ENCODE measurements around the gene RBM33. TPM values are rescaled to one million over a fixed set of nuclear protein-coding genes. Genes with fewer than 3 reads are reported as not detected.
A peak's percentile ranks its signal among the peaks of the same experiment; 100 is the strongest.

RBM33 gene
- total and polyA plus RNA-seq, 2 of the 13 experiments (the other 11 are each of a cell fraction or from before 2014, with no cell fraction given), result 12.4 to 28.9 TPM

DNA sequence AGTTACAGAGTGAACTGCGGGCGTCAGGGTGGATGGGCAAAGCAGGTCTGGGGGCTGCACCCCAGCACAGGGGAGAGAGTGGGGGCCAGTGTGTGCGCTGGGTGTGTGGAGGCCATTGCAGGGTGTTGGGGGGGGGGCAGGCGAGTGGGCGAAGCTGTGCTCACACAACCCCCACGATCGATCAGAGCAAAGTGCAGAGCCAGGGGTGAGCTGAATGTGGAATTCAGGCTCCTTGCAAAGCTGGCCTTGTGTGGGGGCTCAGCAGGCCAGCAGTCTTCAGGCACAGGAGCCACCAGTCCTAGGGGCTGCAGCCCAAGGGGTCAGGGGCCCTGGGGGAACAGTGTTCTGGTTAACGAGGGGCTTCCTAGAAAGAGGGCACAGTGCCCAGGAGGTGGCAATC is 168.7 kb downstream of the RBM33 start (continued):
- TF ChIP-seq NFE2 (CRISPR knock-in tag; IDR thresholded peaks at IDR 0.05) (no peak), NBN (conservative IDR thresholded peaks at IDR 0.05) (no peak), HDAC1 (CRISPR knock-in tag; IDR thresholded peaks at IDR 0.05) (peak; percentile 92), ZNF12 (CRISPR knock-in tag; IDR thresholded peaks at IDR 0.05) (no peak), CBX2 (IDR thresholded peaks at IDR 0.05; ENCODE audit: low read depth, low read length) (no peak), CBX2 (CRISPR knock-in tag; IDR thresholded peaks at IDR 0.05; ENCODE audit: low read depth) (peak; percentile 80; the same call in 1 of the 2 replicates), PTBP1 (IDR thresholded peaks at IDR 0.05; ENCODE audit: low read depth, low read length, poor library complexity, severe bottlenecking) (no peak), XRCC5 (optimal IDR thresholded peaks at IDR 0.05; ENCODE audit: low read length) (no peak), SRF (IDR thresholded peaks at IDR 0.05; ENCODE audit: low read depth, low read length) (no peak), AFF4 (CRISPR knock-in tag; IDR thresholded peaks at IDR 0.05) (no peak), MYC (CRISPR knock-in tag; IDR thresholded peaks at IDR 0.05; ENCODE audit: borderline replicate concordance) (peak; percentile 45; the same call in 1 of the 2 replicates), ZNF362 (CRISPR knock-in tag; IDR thresholded peaks at IDR 0.05; ENCODE audit: borderline replicate concordance) (peak; percentile 43; the same call in 1 of the 2 replicates), MAF1 (CRISPR knock-in tag; IDR thresholded peaks at IDR 0.05; ENCODE audit: borderline replicate concordance) (no peak), HNF1A (IDR thresholded peaks at IDR 0.05; ENCODE audit: low read depth) (no peak), HNF1A (CRISPR knock-in tag; IDR thresholded peaks at IDR 0.05; ENCODE audit: borderline replicate concordance) (no peak), ZNF720 (CRISPR knock-in tag; IDR thresholded peaks at IDR 0.05) (no peak), ELF1 (CRISPR knock-in tag; IDR thresholded peaks at IDR 0.05) (no peak), NFKB2 (CRISPR knock-in tag; IDR thresholded peaks at IDR 0.05; ENCODE audit: borderline replicate concordance) (no peak; the same call in 1 of the 2 replicates), ISX (CRISPR knock-in tag; conservative IDR thresholded peaks at IDR 0.05) (no peak)
- TF ChIP-seq, protein P1, sequence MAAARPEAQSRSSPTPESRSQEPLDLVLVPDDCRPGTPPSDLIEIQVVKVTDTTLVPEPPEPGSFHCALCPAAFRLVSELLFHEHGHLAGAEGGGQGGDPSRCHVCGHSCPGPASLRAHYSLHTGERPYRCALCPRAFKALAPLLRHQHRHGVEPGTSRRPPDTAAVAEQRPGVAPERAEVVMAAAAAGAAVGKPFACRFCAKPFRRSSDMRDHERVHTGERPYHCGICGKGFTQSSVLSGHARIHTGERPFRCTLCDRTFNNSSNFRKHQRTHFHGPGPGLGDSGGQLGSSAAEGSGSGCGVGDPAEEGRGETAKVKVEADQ (CRISPR knock-in tag; IDR thresholded peaks at IDR 0.05; ENCODE audit: borderline replicate concordance), result 0 out of 2 replicates have a peak, but pooled peaks have one; percentile 44
